Measurements from ENCODE around the gene CNTNAP2.

GRCh38 chr7:147496209-147496608 lies 1379.6 kb downstream of the CNTNAP2 start:
- TF ChIP-seq CTCF (conservative IDR thresholded peaks at IDR 0.05 in 1 of 2, IDR thresholded peaks at IDR 0.05 in 1 of 2; ENCODE audit: low read depth in 1 of 2, low read length in 2 of 2) (no peak), EZH2 (IDR thresholded peaks at IDR 0.05; ENCODE audit: low read length, missing control alignments) (no peak)

Data from fibroblast of lung (primary cell).